Liver (tissue), 9 donors: Measurements from ENCODE around the gene SAFB2. TPM values are rescaled to one million over a fixed set of nuclear protein-coding genes. Genes with fewer than 3 reads are reported as not detected.

Source experiments
- DNase-seq: peaks from one replicate; pipeline ENCODE4 v3.0.0-alpha.2; 2017; ENCODE audit warnings: low spot score
- H3K27ac ChIP-seq, 2 donors: one replicate each; pipeline ENCODE4 v1.7.0; 2013; ENCODE audit warnings: inconsistent platforms in 2 of 2, low read length in 2 of 2, control low read depth in 1 of 2, low read depth in 1 of 2, mild to moderate bottlenecking in 1 of 2
- H3K27me3 ChIP-seq, 4 donors: one replicate each; pipeline versions ENCODE4 v1.6.1 to v1.7.0; 2013; ENCODE audit warnings: low read length in 3 of 4, inconsistent platforms in 1 of 4, mild to moderate bottlenecking in 1 of 4, moderate library complexity in 1 of 4; ENCODE audit not compliant: control insufficient read depth in 4 of 4, insufficient read depth in 4 of 4
- H3K36me3 ChIP-seq, 4 donors: one replicate each; pipeline versions ENCODE4 v1.6.1 to v1.7.0; 2013; ENCODE audit warnings: low read length in 3 of 4, mild to moderate bottlenecking in 3 of 4, low read depth in 1 of 4, moderate library complexity in 1 of 4; ENCODE audit not compliant: control insufficient read depth in 4 of 4, insufficient read depth in 3 of 4
- H3K4me1 ChIP-seq, 4 donors: one replicate each; pipeline versions ENCODE4 v1.6.1 to v1.7.0; 2013; ENCODE audit warnings: low read length in 3 of 4, mild to moderate bottlenecking in 3 of 4, moderate library complexity in 1 of 4; ENCODE audit not compliant: control insufficient read depth in 4 of 4, insufficient read depth in 4 of 4
- H3K4me3 ChIP-seq, 3 donors: one replicate each; pipeline versions ENCODE4 v1.6.1 to v1.7.0; 2013; ENCODE audit warnings: low read length in 3 of 3, control low read depth in 1 of 3, low read depth in 1 of 3, mild to moderate bottlenecking in 1 of 3
- H3K9ac ChIP-seq, 2 donors: one replicate each; pipeline ENCODE4 v1.7.0; 2013; ENCODE audit warnings: low read length in 2 of 2, mild to moderate bottlenecking in 2 of 2, moderate library complexity in 2 of 2, control low read depth in 1 of 2, low read depth in 1 of 2
- H3K9me3 ChIP-seq, 4 donors: one replicate each; pipeline versions ENCODE4 v1.6.1 to v1.7.0; 2013; ENCODE audit warnings: low read length in 3 of 4; ENCODE audit not compliant: control insufficient read depth in 4 of 4
- ATF3 ChIP-seq: IDR thresholded peaks from 2 replicates; pipeline ENCODE4 v1.6.1; 2016; ENCODE audit warnings: antibody characterized with exemption
- FOXA1 ChIP-seq: IDR thresholded peaks from 2 replicates; pipeline ENCODE4 v1.6.1; 2016; ENCODE audit warnings: antibody characterized with exemption
- FOXA2 ChIP-seq: IDR thresholded peaks from 2 replicates; pipeline ENCODE4 v1.6.1; 2016; ENCODE audit warnings: antibody characterized with exemption
- GABPA ChIP-seq, 2 donors: IDR thresholded peaks in 1 of 2; conservative IDR thresholded peaks in 1 of 2; 2 replicates each; pipeline ENCODE4 v1.6.1; 2016; ENCODE audit warnings: antibody characterized with exemption in 2 of 2, mild to moderate bottlenecking in 1 of 2, moderate library complexity in 1 of 2
- HNF4A ChIP-seq, 2 donors: conservative IDR thresholded peaks; 2 replicates each; pipeline ENCODE4 v1.6.1; 2016; ENCODE audit warnings: antibody characterized with exemption in 2 of 2, mild to moderate bottlenecking in 2 of 2
- JUND ChIP-seq, 2 donors: IDR thresholded peaks; 2 replicates each; pipeline ENCODE4 v1.6.1; 2016; ENCODE audit warnings: antibody characterized with exemption in 2 of 2
- MAX ChIP-seq: IDR thresholded peaks from 2 replicates; pipeline ENCODE4 v1.6.1; 2016; ENCODE audit warnings: antibody characterized with exemption
- NR2F2 ChIP-seq: IDR thresholded peaks from 2 replicates; pipeline ENCODE4 v1.6.1; 2016; ENCODE audit warnings: antibody characterized with exemption
- RAD21 ChIP-seq, 2 donors: IDR thresholded peaks; 2 replicates each; pipeline ENCODE4 v1.6.1; 2016; ENCODE audit warnings: antibody characterized with exemption in 2 of 2, mild to moderate bottlenecking in 2 of 2
- RXRA ChIP-seq, 2 donors: IDR thresholded peaks; 2 replicates each; pipeline ENCODE4 v1.6.1; 2017 to 2018; ENCODE audit warnings: antibody characterized with exemption in 2 of 2, mild to moderate bottlenecking in 1 of 2
- YY1 ChIP-seq: IDR thresholded peaks from 2 replicates; pipeline ENCODE4 v1.6.1; 2016; ENCODE audit warnings: antibody characterized with exemption, mild to moderate bottlenecking
- WGBS: extraction: QIAGEN DNeasy Blood & Tissue Kit; methylation state at CpG from one replicate; pipeline ENCODE4 v1.1.7; 2013; 5-methylcytosine and 5-hydroxymethylcytosine counted together
- polyA plus RNA-seq, 2 donors: library from polyadenylated mRNA; stranded (reverse) in 1 of 2; unstranded in 1 of 2; fragments of 200-250 nt in 1 of 2; fragments of >200 nt in 1 of 2; fragmentation: Nextera tagmentation in 1 of 2; extraction: Ambion mirVana in 1 of 2; gene quantifications; one replicate each; pipeline versions ENCODE4 v1.2.1 to v1.2.3, GENCODE V29; 2013 to 2015
- total RNA-seq, 2 donors: library from RNA; depleted of rRNA; stranded (reverse); fragments of >200 nt; gene quantifications; one replicate each; pipeline ENCODE4 v1.2.3, GENCODE V29; 2014
- TF ChIP-seq, protein P1 (sequence below): fragments of 150-350 bp; IDR thresholded peaks from 2 replicates; pipeline ENCODE4 v1.5.1; 2017; ENCODE audit warnings: improper control_type of control experiment, low read depth, low read length; ENCODE audit not compliant: missing input control
- TF ChIP-seq, protein P2 (sequence below): IDR thresholded peaks from 2 replicates; pipeline ENCODE4 v1.6.1; 2016; ENCODE audit warnings: antibody characterized with exemption
- donor health status: healthy.
- donor health status: healthy.
- donor health status: healthy.
- donor health status: healthy.
- donor health status: healthy.

SAFB2 gene
- total and polyA plus RNA-seq, 4 donors = 18.7 to 57.8 (median 28.5) TPM

DNA sequence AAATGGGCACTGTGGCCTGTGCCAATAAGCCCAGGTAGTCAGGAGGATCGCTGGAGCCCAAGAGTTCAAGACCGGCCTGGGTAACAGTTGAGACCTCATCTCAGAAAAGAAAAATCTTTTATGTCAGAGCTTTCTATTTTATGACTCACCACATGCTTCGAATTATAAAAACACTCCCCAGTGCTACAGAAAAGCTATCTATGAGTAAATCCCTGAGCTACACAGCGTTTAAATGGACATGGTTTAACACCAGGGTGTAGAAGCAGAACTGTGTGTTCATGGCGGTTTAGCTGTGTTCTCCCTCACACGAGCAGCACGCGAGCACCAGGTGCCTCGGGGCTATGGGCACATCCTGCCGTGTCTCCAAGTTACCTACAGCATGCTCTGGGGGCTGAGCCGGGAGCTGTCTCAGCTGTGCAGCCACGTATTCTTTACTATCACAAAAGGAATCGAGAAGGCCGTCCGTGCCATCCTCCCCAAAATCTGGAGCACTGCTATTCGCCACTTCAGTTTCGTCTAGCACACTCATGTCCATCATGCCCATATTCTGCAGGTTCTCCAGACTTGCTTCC is 6.7 kb downstream of the SAFB2 start:
- Histone ChIP-seq H3K27me3 (no peaks in the 10 kb centered on the region), H3K36me3 (peaks cover 27 to 68% (median 55%) of the 10 kb centered on the region in 4 donors), H3K9me3 (no peaks in the 10 kb centered on the region), H3K27ac (no peak overlapping the region), H3K4me1 (peaks cover 4 to 14% (median 12%) of the 10 kb centered on the region in 4 donors), H3K4me3 (no peak overlapping the region), H3K9ac (no peak overlapping the region)
- TF ChIP-seq, protein P1, sequence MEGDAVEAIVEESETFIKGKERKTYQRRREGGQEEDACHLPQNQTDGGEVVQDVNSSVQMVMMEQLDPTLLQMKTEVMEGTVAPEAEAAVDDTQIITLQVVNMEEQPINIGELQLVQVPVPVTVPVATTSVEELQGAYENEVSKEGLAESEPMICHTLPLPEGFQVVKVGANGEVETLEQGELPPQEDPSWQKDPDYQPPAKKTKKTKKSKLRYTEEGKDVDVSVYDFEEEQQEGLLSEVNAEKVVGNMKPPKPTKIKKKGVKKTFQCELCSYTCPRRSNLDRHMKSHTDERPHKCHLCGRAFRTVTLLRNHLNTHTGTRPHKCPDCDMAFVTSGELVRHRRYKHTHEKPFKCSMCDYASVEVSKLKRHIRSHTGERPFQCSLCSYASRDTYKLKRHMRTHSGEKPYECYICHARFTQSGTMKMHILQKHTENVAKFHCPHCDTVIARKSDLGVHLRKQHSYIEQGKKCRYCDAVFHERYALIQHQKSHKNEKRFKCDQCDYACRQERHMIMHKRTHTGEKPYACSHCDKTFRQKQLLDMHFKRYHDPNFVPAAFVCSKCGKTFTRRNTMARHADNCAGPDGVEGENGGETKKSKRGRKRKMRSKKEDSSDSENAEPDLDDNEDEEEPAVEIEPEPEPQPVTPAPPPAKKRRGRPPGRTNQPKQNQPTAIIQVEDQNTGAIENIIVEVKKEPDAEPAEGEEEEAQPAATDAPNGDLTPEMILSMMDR = no peak
- WGBS = 96% methylated on average over 17 of the region's 17 CpGs
- no peak for DNase-seq

GRCh38 chr19:5612891-5613865 is 9.4 kb downstream of the SAFB2 start:
- H3K27me3 ChIP-seq = no peaks in the 10 kb centered on the region
- H3K9me3 ChIP-seq = no peaks in the 10 kb centered on the region
- TF ChIP-seq HNF4A (conservative IDR thresholded peaks at IDR 0.05) (no peak), RAD21 (IDR thresholded peaks at IDR 0.05) (no peak), FOXA2 (no peak), JUND (IDR thresholded peaks at IDR 0.05) (no peak), NR2F2 (no peak), ATF3 (no peak), GABPA (IDR thresholded peaks at IDR 0.05 in 1 of 2, conservative IDR thresholded peaks at IDR 0.05 in 1 of 2) (no peak), RXRA (IDR thresholded peaks at IDR 0.05) (no peak), MAX (no peak), YY1 (no peak), FOXA1 (no peak)
- TF ChIP-seq, protein P1 = no peak
- TF ChIP-seq, protein P2, sequence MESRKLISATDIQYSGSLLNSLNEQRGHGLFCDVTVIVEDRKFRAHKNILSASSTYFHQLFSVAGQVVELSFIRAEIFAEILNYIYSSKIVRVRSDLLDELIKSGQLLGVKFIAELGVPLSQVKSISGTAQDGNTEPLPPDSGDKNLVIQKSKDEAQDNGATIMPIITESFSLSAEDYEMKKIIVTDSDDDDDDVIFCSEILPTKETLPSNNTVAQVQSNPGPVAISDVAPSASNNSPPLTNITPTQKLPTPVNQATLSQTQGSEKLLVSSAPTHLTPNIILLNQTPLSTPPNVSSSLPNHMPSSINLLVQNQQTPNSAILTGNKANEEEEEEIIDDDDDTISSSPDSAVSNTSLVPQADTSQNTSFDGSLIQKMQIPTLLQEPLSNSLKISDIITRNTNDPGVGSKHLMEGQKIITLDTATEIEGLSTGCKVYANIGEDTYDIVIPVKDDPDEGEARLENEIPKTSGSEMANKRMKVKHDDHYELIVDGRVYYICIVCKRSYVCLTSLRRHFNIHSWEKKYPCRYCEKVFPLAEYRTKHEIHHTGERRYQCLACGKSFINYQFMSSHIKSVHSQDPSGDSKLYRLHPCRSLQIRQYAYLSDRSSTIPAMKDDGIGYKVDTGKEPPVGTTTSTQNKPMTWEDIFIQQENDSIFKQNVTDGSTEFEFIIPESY = no peak
- no peak overlapping the region for H3K9ac ChIP-seq
- H3K4me1 ChIP-seq = no peaks in the 10 kb centered on the region
- H3K27ac ChIP-seq = no peak overlapping the region
- 96% methylated on average over 15 of the region's 15 CpGs for WGBS
- peaks cover 39 to 83% (median 67%) of the 10 kb centered on the region in 4 donors for H3K36me3 ChIP-seq
- no peak for DNase-seq
- H3K4me3 ChIP-seq = no peak overlapping the region
